Measurements from ENCODE around the gene RBBP8NL.

RBBP8NL gene

GRCh38 chr20:62446481-62446880 lies 19.1 kb upstream of the RBBP8NL start:
- TF ChIP-seq TAF1 (IDR thresholded peaks at IDR 0.05; ENCODE audit: low read depth) (no peak), YY1 (IDR thresholded peaks at IDR 0.05; ENCODE audit: low read depth) (no peak), EP300 (IDR thresholded peaks at IDR 0.05; ENCODE audit: borderline replicate concordance) (no peak), RAD21 (IDR thresholded peaks at IDR 0.05; ENCODE audit: low read depth) (no peak), CREB1 (IDR thresholded peaks at IDR 0.05; ENCODE audit: low read depth) (no peak), TCF12 (IDR thresholded peaks at IDR 0.05; ENCODE audit: low read depth) (no peak), CEBPB (IDR thresholded peaks at IDR 0.05) (no peak), ZBTB7A (IDR thresholded peaks at IDR 0.05; ENCODE audit: low read depth) (no peak), TEAD4 (IDR thresholded peaks at IDR 0.05) (no peak), EGR1 (IDR thresholded peaks at IDR 0.05) (no peak), MAX (IDR thresholded peaks at IDR 0.05) (no peak), NFIC (IDR thresholded peaks at IDR 0.05) (no peak), FOXM1 (IDR thresholded peaks at IDR 0.05; ENCODE audit: borderline replicate concordance, low read depth) (no peak)
- TF ChIP-seq, protein P1, sequence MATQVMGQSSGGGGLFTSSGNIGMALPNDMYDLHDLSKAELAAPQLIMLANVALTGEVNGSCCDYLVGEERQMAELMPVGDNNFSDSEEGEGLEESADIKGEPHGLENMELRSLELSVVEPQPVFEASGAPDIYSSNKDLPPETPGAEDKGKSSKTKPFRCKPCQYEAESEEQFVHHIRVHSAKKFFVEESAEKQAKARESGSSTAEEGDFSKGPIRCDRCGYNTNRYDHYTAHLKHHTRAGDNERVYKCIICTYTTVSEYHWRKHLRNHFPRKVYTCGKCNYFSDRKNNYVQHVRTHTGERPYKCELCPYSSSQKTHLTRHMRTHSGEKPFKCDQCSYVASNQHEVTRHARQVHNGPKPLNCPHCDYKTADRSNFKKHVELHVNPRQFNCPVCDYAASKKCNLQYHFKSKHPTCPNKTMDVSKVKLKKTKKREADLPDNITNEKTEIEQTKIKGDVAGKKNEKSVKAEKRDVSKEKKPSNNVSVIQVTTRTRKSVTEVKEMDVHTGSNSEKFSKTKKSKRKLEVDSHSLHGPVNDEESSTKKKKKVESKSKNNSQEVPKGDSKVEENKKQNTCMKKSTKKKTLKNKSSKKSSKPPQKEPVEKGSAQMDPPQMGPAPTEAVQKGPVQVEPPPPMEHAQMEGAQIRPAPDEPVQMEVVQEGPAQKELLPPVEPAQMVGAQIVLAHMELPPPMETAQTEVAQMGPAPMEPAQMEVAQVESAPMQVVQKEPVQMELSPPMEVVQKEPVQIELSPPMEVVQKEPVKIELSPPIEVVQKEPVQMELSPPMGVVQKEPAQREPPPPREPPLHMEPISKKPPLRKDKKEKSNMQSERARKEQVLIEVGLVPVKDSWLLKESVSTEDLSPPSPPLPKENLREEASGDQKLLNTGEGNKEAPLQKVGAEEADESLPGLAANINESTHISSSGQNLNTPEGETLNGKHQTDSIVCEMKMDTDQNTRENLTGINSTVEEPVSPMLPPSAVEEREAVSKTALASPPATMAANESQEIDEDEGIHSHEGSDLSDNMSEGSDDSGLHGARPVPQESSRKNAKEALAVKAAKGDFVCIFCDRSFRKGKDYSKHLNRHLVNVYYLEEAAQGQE (IDR thresholded peaks at IDR 0.05; ENCODE audit: low read depth) = no peak
- TF ChIP-seq, protein P2, sequence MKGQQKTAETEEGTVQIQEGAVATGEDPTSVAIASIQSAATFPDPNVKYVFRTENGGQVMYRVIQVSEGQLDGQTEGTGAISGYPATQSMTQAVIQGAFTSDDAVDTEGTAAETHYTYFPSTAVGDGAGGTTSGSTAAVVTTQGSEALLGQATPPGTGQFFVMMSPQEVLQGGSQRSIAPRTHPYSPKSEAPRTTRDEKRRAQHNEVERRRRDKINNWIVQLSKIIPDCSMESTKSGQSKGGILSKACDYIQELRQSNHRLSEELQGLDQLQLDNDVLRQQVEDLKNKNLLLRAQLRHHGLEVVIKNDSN (IDR thresholded peaks at IDR 0.05) = no peak

- TF ChIP-seq CREB1 (IDR thresholded peaks at IDR 0.05; ENCODE audit: low read depth) (no peak), TEAD4 (IDR thresholded peaks at IDR 0.05) (no peak), EP300 (IDR thresholded peaks at IDR 0.05; ENCODE audit: borderline replicate concordance) (no peak)
These were observed 18.4 kb upstream of the RBBP8NL start for GRCh38 chr20:62445553-62446340.

DNA sequence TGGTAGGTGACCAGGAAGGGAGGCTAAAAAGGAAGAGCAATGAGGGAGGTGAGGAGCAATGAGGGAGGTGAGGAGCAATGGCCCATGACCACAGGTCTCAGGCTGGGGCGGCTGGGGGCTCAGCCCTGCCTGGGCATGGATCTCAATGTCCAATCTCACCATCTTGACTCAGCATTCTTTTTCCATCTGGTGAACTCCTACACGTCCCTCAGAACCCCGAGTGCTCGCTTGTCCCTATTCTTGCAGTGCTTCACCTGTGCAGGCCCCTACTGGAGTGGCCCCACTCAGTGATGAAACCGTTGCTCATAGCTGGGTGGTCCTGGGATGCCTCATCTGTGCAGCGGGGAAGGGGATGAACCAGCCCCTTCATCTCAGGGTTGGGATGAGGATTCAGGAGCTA lies 16.9 kb upstream of the RBBP8NL start:
- TF ChIP-seq ZBTB7A (IDR thresholded peaks at IDR 0.05; ENCODE audit: low read depth) = no peak

DNA sequence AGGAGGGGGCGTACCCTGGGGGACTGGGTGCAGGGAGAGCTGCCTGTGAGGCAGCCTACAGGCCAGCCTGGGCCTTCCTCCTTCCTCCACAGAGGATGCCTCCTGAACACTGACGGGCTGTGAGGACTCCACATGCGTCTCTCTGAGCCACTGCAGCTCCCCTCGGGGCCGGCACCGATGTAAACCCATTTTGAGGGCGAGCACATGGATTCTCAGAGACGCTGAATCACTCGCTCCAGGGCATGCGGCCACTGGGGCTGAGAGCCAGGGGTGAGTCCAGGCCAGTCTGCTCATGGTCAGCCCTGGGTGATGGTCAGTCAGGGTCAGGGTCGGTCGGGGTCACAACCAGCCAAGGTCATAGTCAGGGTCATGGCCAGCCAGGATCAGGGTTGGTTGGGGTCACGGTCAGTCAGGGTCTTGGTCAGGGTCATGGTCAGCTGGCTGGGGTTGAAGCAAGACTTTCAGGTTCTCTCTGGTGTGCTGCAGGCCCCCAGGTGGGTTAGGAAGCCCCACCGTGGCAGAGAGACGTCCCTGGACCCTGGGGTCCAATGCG lies 14.7 kb upstream of the RBBP8NL start:
- no peak for TF ChIP-seq EP300 (IDR thresholded peaks at IDR 0.05; ENCODE audit: borderline replicate concordance)
- no peak for TF ChIP-seq TEAD4 (IDR thresholded peaks at IDR 0.05)
- no peak for TF ChIP-seq CREB1 (IDR thresholded peaks at IDR 0.05; ENCODE audit: low read depth)
- TF ChIP-seq EGR1 (IDR thresholded peaks at IDR 0.05) = no peak
- no peak for TF ChIP-seq FOXM1 (IDR thresholded peaks at IDR 0.05; ENCODE audit: borderline replicate concordance, low read depth)
- no peak for TF ChIP-seq TAF1 (IDR thresholded peaks at IDR 0.05; ENCODE audit: low read depth)

DNA sequence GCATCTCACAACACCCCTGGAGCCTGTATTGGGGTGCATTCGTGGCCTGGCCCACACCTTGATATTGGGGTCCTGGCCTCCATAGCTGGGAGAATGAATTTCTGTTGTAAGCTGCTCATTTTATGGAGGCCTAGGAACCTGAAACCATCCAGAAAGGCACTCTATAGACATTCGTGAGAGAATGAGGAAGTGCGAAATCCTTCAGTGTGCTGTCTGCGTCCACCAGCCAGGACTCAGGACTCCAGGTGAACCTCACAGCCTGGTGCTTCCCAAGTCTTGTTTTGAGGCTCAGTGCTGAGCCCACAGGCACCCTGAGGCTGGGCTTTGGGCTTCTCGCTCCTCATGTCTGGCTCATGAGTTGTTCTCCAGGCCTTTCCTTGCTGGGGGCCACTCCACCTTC lies 11.9 kb upstream of the RBBP8NL start:
- TF ChIP-seq CEBPB (IDR thresholded peaks at IDR 0.05) (no peak), YY1 (IDR thresholded peaks at IDR 0.05; ENCODE audit: low read depth) (no peak), TCF12 (IDR thresholded peaks at IDR 0.05; ENCODE audit: low read depth) (no peak), FOXM1 (IDR thresholded peaks at IDR 0.05; ENCODE audit: borderline replicate concordance, low read depth) (no peak), TEAD4 (IDR thresholded peaks at IDR 0.05) (no peak), EP300 (IDR thresholded peaks at IDR 0.05; ENCODE audit: borderline replicate concordance) (no peak), EGR1 (IDR thresholded peaks at IDR 0.05) (no peak), MAX (IDR thresholded peaks at IDR 0.05) (no peak), CREB1 (IDR thresholded peaks at IDR 0.05; ENCODE audit: low read depth) (no peak), ZBTB7A (IDR thresholded peaks at IDR 0.05; ENCODE audit: low read depth) (no peak), TAF1 (IDR thresholded peaks at IDR 0.05; ENCODE audit: low read depth) (no peak), RAD21 (IDR thresholded peaks at IDR 0.05; ENCODE audit: low read depth) (no peak), NFIC (IDR thresholded peaks at IDR 0.05) (no peak)
- TF ChIP-seq, protein P1 (IDR thresholded peaks at IDR 0.05; ENCODE audit: low read depth) = no peak
- TF ChIP-seq, protein P2 (IDR thresholded peaks at IDR 0.05) = no peak

- TF ChIP-seq, protein P1 (IDR thresholded peaks at IDR 0.05; ENCODE audit: low read depth) = no peak
- TF ChIP-seq TAF1 (IDR thresholded peaks at IDR 0.05; ENCODE audit: low read depth) (no peak), MAX (IDR thresholded peaks at IDR 0.05) (no peak), TEAD4 (IDR thresholded peaks at IDR 0.05) (no peak), FOXM1 (IDR thresholded peaks at IDR 0.05; ENCODE audit: borderline replicate concordance, low read depth) (no peak), NFIC (IDR thresholded peaks at IDR 0.05) (no peak), EGR1 (IDR thresholded peaks at IDR 0.05) (no peak), CREB1 (IDR thresholded peaks at IDR 0.05; ENCODE audit: low read depth) (no peak), YY1 (IDR thresholded peaks at IDR 0.05; ENCODE audit: low read depth) (no peak), TCF12 (IDR thresholded peaks at IDR 0.05; ENCODE audit: low read depth) (no peak), ZBTB7A (IDR thresholded peaks at IDR 0.05; ENCODE audit: low read depth) (no peak), RAD21 (IDR thresholded peaks at IDR 0.05; ENCODE audit: low read depth) (no peak), CEBPB (IDR thresholded peaks at IDR 0.05) (no peak), EP300 (IDR thresholded peaks at IDR 0.05; ENCODE audit: borderline replicate concordance) (no peak)
- TF ChIP-seq, protein P2 (IDR thresholded peaks at IDR 0.05) = no peak
These were observed 10.6 kb upstream of the RBBP8NL start for GRCh38 chr20:62437927-62438326.

Measured in Ishikawa (cell line).